Astrocyte of the hippocampus (primary cell): Measurements from ENCODE around the gene LRRC38.
"Not testable (repeated sequence)": the region's sequence is repeated elsewhere in the genome, so short reads cannot be mapped to it uniquely, and the experiment has no call there.

ENCODE experiments used
- DNase-seq: peaks from one replicate; pipeline ENCODE4 v3.0.0; 2011; ENCODE audit warnings: low read depth, low spot score

The LRRC38 gene

GRCh38 chr1:13513895-13514546 is at the start of gene LRRC38:
LRRC38 (minus strand) TSS chr1:13514003; CDS start chr1:13513593, 410 bp downstream.
- DNase-seq: no peak

DNA sequence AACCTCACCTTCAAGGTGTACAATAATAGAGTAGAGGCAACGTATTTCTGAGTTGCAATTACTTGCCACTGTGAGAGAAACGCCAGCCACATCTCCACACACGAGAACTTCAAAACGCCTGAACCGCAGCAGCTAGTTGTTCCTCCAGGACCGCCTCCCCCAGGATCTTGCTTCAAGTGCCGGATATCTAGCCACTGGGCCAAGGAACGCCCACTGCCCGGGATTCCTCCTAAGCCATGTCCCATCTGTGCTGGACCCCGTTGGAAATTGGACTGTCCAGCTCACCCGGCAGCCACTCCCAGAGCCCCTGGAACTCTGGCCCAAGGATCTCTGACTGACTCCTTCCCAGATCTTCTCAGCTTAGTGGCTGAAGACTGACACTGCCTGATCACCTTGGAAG is 49.2 kb upstream of the LRRC38 start:
- not testable (repeated sequence) for DNase-seq

GRCh38 chr1:13560541-13560940 is 46.7 kb upstream of the LRRC38 start:
- no peak for DNase-seq

GRCh38 chr1:13556224-13556764 is 42.5 kb upstream of the LRRC38 start:
- DNase-seq: no peak

DNA sequence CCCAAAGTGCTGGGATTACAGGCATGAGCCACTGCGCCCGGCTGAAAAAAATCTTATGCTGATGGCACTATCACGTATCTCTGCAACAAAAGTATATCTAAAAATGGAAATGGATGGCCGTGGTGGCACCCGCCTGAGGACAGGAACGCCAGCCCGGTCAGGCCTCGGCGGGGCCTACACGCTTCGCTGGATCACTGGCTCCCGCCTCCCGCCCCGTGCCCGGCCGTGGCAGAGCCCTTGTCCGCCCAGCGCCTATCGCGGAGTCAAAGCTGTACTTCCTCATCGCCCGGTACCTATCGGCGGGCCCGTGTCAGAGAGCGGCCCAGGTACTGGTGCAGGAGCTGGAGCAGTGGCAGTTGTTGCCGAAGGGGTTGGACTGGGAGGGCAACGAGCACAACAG is 41.0 kb upstream of the LRRC38 start:
- no peak for DNase-seq

- DNase-seq: no peak
These were observed 36.9 kb upstream of the LRRC38 start for GRCh38 chr1:13550663-13551062.

- DNase-seq: no peak
These were observed 35.7 kb upstream of the LRRC38 start for GRCh38 chr1:13549521-13549920.

DNA sequence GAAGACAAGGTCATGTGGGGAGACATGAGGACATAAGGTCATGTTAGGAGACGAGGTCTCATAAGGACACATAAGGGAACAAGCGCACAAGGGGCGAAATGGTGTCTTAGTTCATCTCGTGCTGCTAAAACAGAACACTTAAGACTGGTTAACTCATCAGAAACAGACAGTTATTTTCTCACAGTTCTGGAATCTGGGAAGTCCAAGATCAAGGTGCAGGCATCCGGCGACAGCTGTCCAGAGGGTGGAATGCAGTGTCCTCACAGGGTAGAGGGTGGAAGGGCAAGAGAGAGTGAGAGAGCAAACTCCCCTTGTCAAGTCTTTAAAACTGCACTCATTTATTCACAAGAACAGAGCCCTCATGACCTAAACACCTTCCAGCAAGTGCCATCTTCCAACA is 35.2 kb upstream of the LRRC38 start:
- DNase-seq: no peak

DNA sequence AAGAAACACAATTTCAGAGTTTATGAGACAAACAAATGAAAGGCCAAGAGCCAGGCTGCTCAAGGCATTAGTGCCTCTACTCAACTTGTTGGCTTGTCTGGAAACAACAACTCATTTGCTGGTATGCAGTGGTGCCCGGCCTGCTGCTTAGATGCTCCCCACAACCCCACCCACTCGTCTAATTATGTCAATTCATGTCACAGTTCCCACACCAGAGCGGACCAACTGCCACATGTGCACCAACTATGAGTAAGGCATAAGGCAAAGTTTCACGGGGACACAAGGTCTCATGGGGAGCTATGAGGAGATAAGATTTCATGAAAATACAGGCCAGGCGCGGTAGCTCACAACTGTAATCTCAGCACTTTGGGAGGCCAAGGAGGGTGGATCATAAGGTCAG is 34.5 kb upstream of the LRRC38 start:
- no peak for DNase-seq

GRCh38 chr1:13546791-13547190 is 33.0 kb upstream of the LRRC38 start:
- no peak for DNase-seq

- no peak for DNase-seq
These were observed 30.4 kb upstream of the LRRC38 start for GRCh38 chr1:13544221-13544556.

DNA sequence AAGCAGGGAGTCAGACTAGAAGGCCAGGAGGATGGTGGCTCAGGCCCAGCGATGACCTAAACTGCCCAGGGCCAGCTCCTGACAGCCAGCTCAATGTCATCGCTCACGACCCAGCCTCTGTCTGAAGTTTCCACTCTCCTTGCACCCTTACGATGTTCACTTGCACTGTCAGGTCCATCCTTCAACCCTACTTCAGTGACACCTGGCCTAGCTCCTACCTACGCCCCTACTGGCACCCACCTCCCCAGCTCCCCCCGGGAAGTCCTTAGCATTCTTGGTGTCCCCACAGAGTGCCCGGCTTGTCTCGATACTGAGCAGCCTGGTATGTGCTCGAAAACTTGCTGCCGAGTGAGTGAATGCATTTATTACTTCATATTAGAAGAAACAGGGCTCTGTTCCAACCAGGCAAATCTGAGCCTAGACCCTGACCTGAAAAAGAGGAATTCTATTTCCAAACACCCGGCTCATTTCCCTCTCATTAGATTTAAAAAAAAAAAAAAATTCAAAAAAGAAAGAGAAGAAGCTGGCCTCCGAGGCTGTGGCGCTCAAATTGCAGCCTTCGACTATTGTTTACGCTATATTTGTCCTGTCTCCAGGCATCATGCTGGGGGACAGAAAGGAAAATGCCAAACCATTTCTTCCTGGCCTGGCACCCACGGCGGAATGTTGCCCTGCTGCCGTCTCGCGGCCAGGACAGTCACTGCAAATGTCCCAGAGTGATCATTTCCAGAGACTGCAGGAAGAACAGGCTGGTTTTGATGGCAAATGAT is 29.8 kb upstream of the LRRC38 start:
- peak; percentile 80 for DNase-seq

DNA sequence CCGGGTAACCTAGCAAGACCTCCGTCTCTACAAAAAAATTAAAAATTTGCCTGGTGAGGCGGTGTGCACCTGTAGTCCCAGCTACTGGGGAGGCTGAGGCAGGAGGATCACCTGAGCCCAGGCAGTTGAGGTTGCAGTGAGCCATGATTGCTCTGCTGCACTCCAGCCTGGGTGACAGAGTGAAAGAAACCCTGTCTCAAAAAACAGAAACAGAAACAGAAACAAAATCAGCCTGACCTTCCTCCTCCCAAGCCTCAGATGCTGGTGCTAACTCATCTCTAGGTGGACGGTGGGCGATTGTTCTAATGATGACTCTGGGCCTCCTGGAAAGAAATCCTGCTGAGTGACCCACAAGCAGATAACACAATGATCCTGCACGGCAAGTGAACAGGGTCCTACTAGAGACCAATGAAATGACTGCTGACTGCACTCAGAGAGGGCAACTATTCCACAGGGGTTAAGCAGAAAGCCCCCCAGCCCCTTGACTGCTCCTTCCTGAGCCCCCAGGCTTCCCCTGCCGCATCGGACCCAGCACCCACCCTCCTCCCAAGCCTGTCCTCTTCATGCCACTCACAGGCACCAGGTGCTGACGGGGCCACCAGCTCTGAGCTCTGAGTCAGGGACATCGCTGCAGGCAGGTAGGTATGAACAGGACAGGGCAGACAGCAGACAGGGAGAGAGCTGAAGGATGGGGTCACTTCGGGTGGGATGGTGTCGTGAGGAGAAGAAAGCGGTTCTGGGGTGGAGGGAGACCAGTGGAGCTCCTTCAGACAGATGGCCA is 27.8 kb upstream of the LRRC38 start:
- DNase-seq: no peak

- no peak for DNase-seq
These were observed 27.1 kb upstream of the LRRC38 start for GRCh38 chr1:13540866-13541265.

- DNase-seq: no peak
These were observed 25.9 kb upstream of the LRRC38 start for GRCh38 chr1:13539683-13540082.

GRCh38 chr1:13538832-13539231 is 25.0 kb upstream of the LRRC38 start:
- DNase-seq: no peak

DNA sequence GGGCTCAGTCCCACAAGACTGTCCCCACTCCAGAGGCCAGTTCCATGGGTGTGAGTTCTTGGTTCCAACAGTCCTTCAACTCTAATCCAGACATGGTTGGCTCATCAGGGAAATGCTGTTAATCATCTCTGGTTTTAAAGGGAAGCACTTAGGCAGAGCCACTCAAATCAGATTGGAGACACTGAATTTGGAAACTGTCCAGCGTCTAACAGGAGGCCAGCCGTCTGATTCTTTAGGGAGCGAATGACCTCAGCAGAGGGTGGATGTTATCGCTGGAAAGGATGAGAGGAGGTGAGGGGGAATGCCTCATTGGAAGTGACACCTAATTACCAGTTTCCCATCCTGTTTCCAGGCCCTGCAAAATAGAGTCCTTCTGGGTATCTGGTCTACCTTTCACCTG is 22.8 kb upstream of the LRRC38 start:
- no peak for DNase-seq

DNA sequence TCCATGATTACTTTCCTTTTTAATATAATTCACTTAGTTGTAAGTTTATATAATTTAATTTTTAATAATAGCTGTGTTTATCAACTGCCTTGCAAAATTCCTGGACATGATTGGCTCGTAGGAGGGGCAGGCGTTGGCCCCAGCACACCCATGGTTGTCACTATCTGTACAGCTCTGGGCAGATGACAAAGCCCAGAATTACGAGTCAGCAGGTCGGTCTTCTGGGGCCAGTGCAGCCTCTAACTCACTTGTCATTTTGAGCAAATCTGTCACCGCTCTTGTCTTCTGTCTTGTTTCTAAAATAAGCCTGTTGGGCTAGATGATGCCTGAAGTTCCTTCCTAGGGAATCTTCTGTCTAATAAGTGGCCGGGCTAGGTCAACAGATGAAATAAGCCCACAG is 21.4 kb upstream of the LRRC38 start:
- DNase-seq: no peak

GRCh38 chr1:13528320-13528719 is 14.5 kb upstream of the LRRC38 start:
- DNase-seq: no peak

GRCh38 chr1:13523780-13524477 is 10.1 kb upstream of the LRRC38 start:
- no peak for DNase-seq

- no peak for DNase-seq
These were observed 7.2 kb upstream of the LRRC38 start for GRCh38 chr1:13520985-13521384.
